SJSA1 (cell line): ENCODE measurements around the gene CYP46A1. TPM values are rescaled to one million over a fixed set of nuclear protein-coding genes. Genes with fewer than 3 reads are reported as not detected.

Source experiments
- DNase-seq, 2 experiments: peaks; one replicate each; pipeline ENCODE4 v3.0.0-alpha.2; 2015 to 2020; ENCODE audit warnings: low spot score in 2 of 2, low read depth in 1 of 2
- H3K27ac ChIP-seq: fragments of 250-450 bp; sonication (Bioruptor Pico); 2 replicates; pipeline ENCODE4 v1.5.1; 2020; ENCODE audit warnings: mild to moderate bottlenecking, moderate library complexity
- H3K27me3 ChIP-seq: fragments of 250-450 bp; sonication (Bioruptor Pico); replicated peaks from 2 replicates; pipeline ENCODE4 v1.5.1; 2020; ENCODE audit warnings: mild to moderate bottlenecking, moderate library complexity
- H3K36me3 ChIP-seq: fragments of 250-450 bp; sonication (Bioruptor Pico); 2 replicates; pipeline ENCODE4 v1.5.1; 2020; ENCODE audit warnings: mild to moderate bottlenecking
- H3K4me1 ChIP-seq: fragments of 250-450 bp; sonication (Bioruptor Pico); replicated peaks from 2 replicates; pipeline ENCODE4 v1.6.1; 2021; ENCODE audit warnings: mild to moderate bottlenecking
- H3K4me3 ChIP-seq: fragments of 250-450 bp; sonication (Bioruptor Pico); 2 replicates; pipeline ENCODE4 v1.5.1; 2020; ENCODE audit warnings: mild to moderate bottlenecking
- H3K9me3 ChIP-seq: fragments of 250-450 bp; sonication (Bioruptor Pico); replicated peaks from 2 replicates; pipeline ENCODE4 v1.5.1; 2020; ENCODE audit warnings: mild to moderate bottlenecking
- total RNA-seq: library from RNA; depleted of rRNA; stranded (reverse); fragments of >200 nt; shearing (Covaris generic); gene quantifications from 2 replicates; pipeline ENCODE4 v1.2.3, GENCODE V29; 2014

Gene CYP46A1
- total RNA-seq, 1 experiment from 2014 or later = 0.21 TPM

DNA sequence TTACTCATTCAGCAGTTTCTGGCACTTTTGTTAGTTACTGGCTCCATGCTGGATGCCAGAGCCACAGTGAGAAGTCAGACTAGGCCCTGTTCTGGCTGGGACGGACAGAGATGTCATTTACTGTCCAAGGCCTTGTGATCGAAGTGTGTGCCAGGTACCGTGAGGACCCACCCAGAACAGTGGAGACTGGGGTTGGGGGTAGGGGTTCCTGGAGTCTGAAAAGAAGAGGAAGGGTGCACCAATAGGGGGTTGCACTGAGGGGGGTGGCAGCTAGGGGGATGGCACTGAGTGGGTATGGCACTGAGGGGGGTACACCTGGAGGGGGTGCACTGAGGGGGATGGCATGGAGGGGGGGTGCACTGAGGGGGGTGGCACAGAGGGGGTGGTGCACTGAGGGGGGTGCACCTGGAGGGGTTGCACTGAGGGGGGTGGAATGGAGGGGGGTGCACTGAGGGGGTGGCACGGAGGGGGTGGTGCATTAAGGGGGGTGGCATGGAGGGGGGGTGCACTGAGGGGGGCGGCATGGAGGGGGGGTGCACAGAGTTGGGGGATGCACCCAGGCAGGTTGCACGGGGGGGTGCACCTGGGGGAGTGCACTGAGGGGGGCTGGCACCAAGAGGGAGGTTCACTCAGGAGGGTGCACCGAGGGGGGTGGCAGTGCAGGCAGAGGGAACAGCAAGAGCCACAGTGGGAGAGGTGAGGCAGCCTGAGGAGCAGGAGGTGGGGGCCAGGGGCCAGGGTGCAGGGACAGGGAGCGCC lies 10.6 kb upstream of the CYP46A1 start:
- H3K27me3 ChIP-seq = no peaks in the 10 kb centered on the region
- H3K36me3 ChIP-seq = no peaks in the 10 kb centered on the region
- H3K27ac ChIP-seq = no peak overlapping the region
- 0 out of 2 replicates have a peak, but pooled peaks cover 5% of the 10 kb centered on the region for H3K9me3 ChIP-seq
- peaks cover 10% of the 10 kb centered on the region for H3K4me1 ChIP-seq
- no peak for DNase-seq
- H3K4me3 ChIP-seq = no peak overlapping the region

DNA sequence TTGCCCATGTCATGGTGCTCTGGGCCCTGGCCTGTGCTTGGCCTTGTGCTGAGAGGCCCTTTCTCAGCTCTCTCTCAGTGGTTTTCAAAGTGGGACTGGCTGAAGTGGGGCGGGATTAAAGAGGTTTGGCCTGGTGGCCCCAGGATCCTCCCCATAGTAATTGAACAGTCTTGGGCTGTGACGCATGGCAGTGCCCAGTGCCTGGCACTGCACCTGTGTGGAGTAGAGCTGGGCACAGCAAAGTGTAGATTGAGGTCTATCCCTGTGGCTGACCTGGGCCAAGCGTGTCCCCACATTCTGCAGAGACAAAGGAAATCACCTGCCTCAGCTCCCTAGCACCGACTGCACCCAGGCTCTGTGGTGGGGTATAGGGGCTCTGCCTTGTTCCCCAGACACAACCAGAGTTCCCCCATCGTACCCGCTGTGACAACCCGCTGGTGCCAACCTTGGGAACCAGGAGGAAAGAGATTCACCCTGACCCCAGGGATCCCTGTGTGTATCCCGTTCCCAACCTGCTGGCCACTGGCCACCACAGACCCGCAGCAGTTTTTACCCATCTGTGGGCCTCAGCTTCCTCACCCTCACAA lies 9.9 kb upstream of the CYP46A1 start:
- H3K27me3 ChIP-seq = no peaks in the 10 kb centered on the region
- 0 out of 2 replicates have a peak, but pooled peaks cover 5% of the 10 kb centered on the region for H3K9me3 ChIP-seq
- H3K4me3 ChIP-seq = no peak overlapping the region
- no peak overlapping the region for H3K27ac ChIP-seq
- H3K4me1 ChIP-seq = peaks cover 10% of the 10 kb centered on the region
- H3K36me3 ChIP-seq = no peaks in the 10 kb centered on the region
- DNase-seq = no peak

DNA sequence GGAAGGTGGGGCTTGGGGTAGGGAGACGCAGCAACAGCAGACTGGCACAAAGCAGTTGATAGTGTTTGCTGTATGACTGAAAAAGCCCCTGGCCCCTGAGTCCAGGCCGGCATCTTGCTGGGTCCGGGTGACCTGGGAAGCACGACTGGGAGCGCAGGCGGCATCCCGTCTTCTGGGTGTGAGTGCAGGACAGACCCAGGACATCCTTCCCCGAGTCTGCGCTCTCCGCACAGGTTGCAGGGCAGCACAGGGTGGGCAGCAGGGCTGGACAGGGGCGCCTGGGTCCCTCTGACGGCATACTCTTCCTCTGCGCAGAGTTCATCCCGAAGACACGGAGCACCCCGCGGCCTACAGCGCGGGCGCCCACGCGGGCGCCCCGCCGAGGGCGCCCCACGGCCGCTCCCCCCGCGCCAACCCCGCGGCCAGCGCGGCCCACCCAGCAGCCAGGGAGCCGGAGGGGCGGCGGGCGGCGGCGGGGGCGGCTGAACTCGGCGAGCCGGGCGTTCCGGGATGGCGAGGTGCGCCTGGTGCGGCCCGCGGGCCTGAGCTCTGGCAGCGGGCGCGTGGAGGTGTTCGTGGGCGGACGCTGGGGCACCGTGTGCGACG lies 9.2 kb upstream of the CYP46A1 start:
- DNase-seq = no peak
- Histone ChIP-seq H3K27ac (no peak overlapping the region), H3K9me3 (0 out of 2 replicates have a peak, but pooled peaks cover 5% of the 10 kb centered on the region), H3K4me3 (no peak overlapping the region), H3K36me3 (no peaks in the 10 kb centered on the region), H3K27me3 (no peaks in the 10 kb centered on the region), H3K4me1 (peaks cover 10% of the 10 kb centered on the region)

DNA sequence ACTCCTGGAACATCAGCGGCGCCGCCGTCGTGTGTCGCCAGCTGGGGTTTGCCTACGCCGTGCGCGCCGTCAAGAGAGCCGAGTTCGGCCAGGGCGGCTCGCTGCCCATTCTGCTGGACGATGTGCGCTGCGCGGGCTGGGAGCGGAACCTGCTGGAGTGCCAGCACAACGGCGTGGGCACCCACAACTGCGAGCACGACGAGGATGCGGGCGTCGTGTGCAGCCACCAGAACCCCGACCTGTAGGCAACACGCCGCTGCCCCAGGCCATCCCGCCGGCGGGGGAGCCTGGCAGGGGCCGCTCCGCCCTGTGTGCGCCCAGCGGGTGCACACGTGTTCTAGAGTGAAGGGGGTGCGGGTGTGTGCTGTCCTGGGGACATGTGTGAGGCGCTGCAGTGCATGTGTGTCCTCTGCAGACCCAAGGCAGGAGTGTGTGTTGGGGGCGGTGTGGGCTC lies 8.7 kb upstream of the CYP46A1 start:
- Histone ChIP-seq H3K36me3 (no peaks in the 10 kb centered on the region), H3K27ac (no peak overlapping the region), H3K4me1 (peaks cover 9% of the 10 kb centered on the region), H3K27me3 (no peaks in the 10 kb centered on the region), H3K9me3 (0 out of 2 replicates have a peak, but pooled peaks cover 5% of the 10 kb centered on the region), H3K4me3 (no peak overlapping the region)
- DNase-seq = no peak

- Histone ChIP-seq H3K36me3 (no peaks in the 10 kb centered on the region), H3K4me1 (peaks cover 4% of the 10 kb centered on the region), H3K27ac (no peak overlapping the region), H3K9me3 (0 out of 2 replicates have a peak, but pooled peaks cover 5% of the 10 kb centered on the region), H3K27me3 (no peaks in the 10 kb centered on the region), H3K4me3 (no peak overlapping the region)
- DNase-seq = no peak
These were observed 8.1 kb upstream of the CYP46A1 start for GRCh38 chr14:99675951-99676350.

- peaks cover 3% of the 10 kb centered on the region; the same call in 1 of the 2 replicates for H3K4me1 ChIP-seq
- DNase-seq = no peak
- no peaks in the 10 kb centered on the region for H3K36me3 ChIP-seq
- H3K4me3 ChIP-seq = no peak overlapping the region
- H3K27ac ChIP-seq = no peak overlapping the region
- 0 out of 2 replicates have a peak, but pooled peaks cover 5% of the 10 kb centered on the region for H3K9me3 ChIP-seq
- H3K27me3 ChIP-seq = no peaks in the 10 kb centered on the region
These were observed 7.4 kb upstream of the CYP46A1 start for GRCh38 chr14:99676657-99677056.

- Histone ChIP-seq H3K27ac (no peak overlapping the region), H3K4me3 (no peak overlapping the region), H3K36me3 (no peaks in the 10 kb centered on the region), H3K9me3 (0 out of 2 replicates have a peak, but pooled peaks cover 5% of the 10 kb centered on the region), H3K4me1 (peaks cover 3% of the 10 kb centered on the region; the same call in 1 of the 2 replicates), H3K27me3 (no peaks in the 10 kb centered on the region)
- DNase-seq = no peak
These were observed 6.6 kb upstream of the CYP46A1 start for GRCh38 chr14:99677231-99678140.

- no peak overlapping the region for H3K4me3 ChIP-seq
- H3K4me1 ChIP-seq = peaks cover 10% of the 10 kb centered on the region
- no peaks in the 10 kb centered on the region for H3K27me3 ChIP-seq
- H3K9me3 ChIP-seq = 0 out of 2 replicates have a peak, but pooled peaks cover 5% of the 10 kb centered on the region
- no peak for DNase-seq
- no peak overlapping the region for H3K27ac ChIP-seq
- no peaks in the 10 kb centered on the region for H3K36me3 ChIP-seq
These were observed 5.9 kb upstream of the CYP46A1 start for GRCh38 chr14:99678198-99678597.

DNA sequence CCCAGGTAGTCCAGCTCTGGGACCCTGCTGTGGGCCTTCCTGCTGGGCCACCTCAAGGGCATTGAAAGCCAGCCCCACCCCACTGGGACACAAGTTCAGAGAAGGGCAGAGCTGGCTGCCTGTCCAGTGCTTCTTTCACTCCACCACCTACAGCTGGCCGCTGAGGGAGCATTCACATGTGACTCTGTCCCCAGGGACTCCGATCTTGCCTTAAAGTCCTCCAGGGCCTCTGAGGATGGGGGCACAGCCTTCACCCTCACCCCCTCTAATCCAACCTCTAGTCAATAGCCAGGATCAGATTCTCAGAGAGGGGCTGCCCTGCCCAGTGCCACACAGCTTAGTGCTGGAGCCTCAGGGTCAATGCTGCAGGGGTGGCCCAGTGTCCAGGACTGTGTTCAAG lies 5.0 kb upstream of the CYP46A1 start:
- Histone ChIP-seq H3K36me3 (no peaks in the 10 kb centered on the region), H3K4me3 (no peak overlapping the region), H3K4me1 (peaks cover 12% of the 10 kb centered on the region), H3K27ac (no peak overlapping the region), H3K27me3 (no peaks in the 10 kb centered on the region), H3K9me3 (0 out of 2 replicates have a peak, but pooled peaks cover 5% of the 10 kb centered on the region)
- no peak for DNase-seq

GRCh38 chr14:99679543-99679942 lies 4.6 kb upstream of the CYP46A1 start:
- no peak for DNase-seq
- Histone ChIP-seq H3K36me3 (no peaks in the 10 kb centered on the region), H3K9me3 (0 out of 2 replicates have a peak, but pooled peaks cover 5% of the 10 kb centered on the region), H3K4me1 (peaks cover 15% of the 10 kb centered on the region), H3K27me3 (no peaks in the 10 kb centered on the region), H3K27ac (no peak overlapping the region), H3K4me3 (no peak overlapping the region)

GRCh38 chr14:99679996-99680395 lies 4.1 kb upstream of the CYP46A1 start:
- Histone ChIP-seq H3K4me3 (no peak overlapping the region), H3K4me1 (peaks cover 18% of the 10 kb centered on the region), H3K9me3 (0 out of 2 replicates have a peak, but pooled peaks cover 5% of the 10 kb centered on the region), H3K27me3 (no peaks in the 10 kb centered on the region), H3K36me3 (no peaks in the 10 kb centered on the region), H3K27ac (no peak overlapping the region)
- DNase-seq = no peak

DNA sequence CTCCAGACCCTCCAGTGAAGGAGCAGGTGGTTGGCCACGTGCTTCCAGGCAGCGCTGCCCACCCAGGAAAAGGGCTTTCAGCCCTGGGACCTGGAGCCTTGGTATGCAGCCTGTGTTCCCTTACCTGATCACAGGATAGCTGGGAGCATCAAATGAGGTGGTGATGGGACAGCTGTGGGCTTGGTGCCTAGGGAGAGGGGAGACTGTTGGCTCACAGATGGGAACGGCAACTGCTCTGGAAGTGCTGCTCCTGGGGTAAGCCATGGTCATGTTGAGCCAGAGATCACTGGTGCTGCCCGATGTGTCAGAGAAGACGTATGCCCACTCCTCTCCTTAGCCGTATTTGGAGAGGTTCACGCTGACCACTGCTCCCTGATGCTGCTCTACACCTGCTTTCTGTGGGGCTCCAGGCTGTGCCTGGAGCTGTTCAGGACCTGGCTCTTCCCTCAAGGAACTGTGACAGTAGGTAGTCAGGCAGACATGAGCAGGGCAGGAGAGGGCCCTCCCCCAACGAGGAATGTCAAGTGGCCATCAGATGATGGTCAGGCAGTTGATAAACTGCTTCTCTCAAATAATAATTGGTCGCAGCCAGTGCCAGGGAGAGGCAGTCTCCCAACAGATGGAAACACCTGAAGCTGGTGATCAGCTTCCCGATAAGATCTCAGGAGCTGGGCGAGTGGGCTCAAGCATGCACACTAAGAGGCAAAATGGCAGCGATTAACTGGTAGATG lies 2.8 kb upstream of the CYP46A1 start:
- Histone ChIP-seq H3K27ac (no peak overlapping the region), H3K4me3 (no peak overlapping the region), H3K9me3 (0 out of 2 replicates have a peak, but pooled peaks cover 5% of the 10 kb centered on the region), H3K36me3 (no peaks in the 10 kb centered on the region), H3K4me1 (peaks cover 18% of the 10 kb centered on the region), H3K27me3 (no peaks in the 10 kb centered on the region)
- no peak for DNase-seq

- no peak for DNase-seq
- no peaks in the 10 kb centered on the region for H3K27me3 ChIP-seq
- H3K36me3 ChIP-seq = no peaks in the 10 kb centered on the region
- H3K4me1 ChIP-seq = peaks cover 16% of the 10 kb centered on the region
- no peak overlapping the region for H3K27ac ChIP-seq
- no peak overlapping the region for H3K4me3 ChIP-seq
- H3K9me3 ChIP-seq = 0 out of 2 replicates have a peak, but pooled peaks cover 5% of the 10 kb centered on the region
These were observed 2.3 kb upstream of the CYP46A1 start for GRCh38 chr14:99681832-99682148.
